HG03439 (cell line): ENCODE data around the gene AGBL4.

ENCODE experiments used
- ATAC-seq: cut with Tn5 transposase; IDR thresholded peaks from one replicate; pipeline ENCODE4 v1.9.1; 2021; ENCODE audit warnings: mild to moderate bottlenecking, moderate library complexity; ENCODE audit not compliant: unreplicated experiment

Gene AGBL4

GRCh38 chr1:48693674-48694320, 1330.0 kb downstream of the AGBL4 start:
- no peak for ATAC-seq

GRCh38 chr1:48693180-48693579, 1330.6 kb downstream of the AGBL4 start:
- ATAC-seq: no peak

GRCh38 chr1:48692235-48692634, 1331.5 kb downstream of the AGBL4 start:
- no peak for ATAC-seq

GRCh38 chr1:48691429-48692001, 1332.2 kb downstream of the AGBL4 start:
- peak; percentile 52 for ATAC-seq

- no peak for ATAC-seq
Measured at GRCh38 chr1:48688102-48688760, 1335.5 kb downstream of the AGBL4 start.

GRCh38 chr1:48687282-48688045, 1336.3 kb downstream of the AGBL4 start:
- no peak for ATAC-seq

- ATAC-seq: no peak
Measured at GRCh38 chr1:48686159-48686558, 1337.6 kb downstream of the AGBL4 start.

- ATAC-seq: no peak
Measured at GRCh38 chr1:48684381-48684780, 1339.4 kb downstream of the AGBL4 start.

- no peak for ATAC-seq
Measured at GRCh38 chr1:48683839-48684238, 1339.9 kb downstream of the AGBL4 start.

- no peak for ATAC-seq
Measured at GRCh38 chr1:48681476-48682305, 1342.1 kb downstream of the AGBL4 start.

GRCh38 chr1:48680411-48681035, 1343.2 kb downstream of the AGBL4 start:
- no peak for ATAC-seq

- no peak for ATAC-seq
Measured at GRCh38 chr1:48679859-48680258, 1343.9 kb downstream of the AGBL4 start.

GRCh38 chr1:48678710-48679505, 1344.8 kb downstream of the AGBL4 start:
- ATAC-seq: no peak

GRCh38 chr1:48677306-48678287, 1346.2 kb downstream of the AGBL4 start:
- peak; percentile 46 for ATAC-seq

- no peak for ATAC-seq
Measured at GRCh38 chr1:48676822-48677221, 1346.9 kb downstream of the AGBL4 start.

- ATAC-seq: no peak
Measured at GRCh38 chr1:48676376-48676775, 1347.4 kb downstream of the AGBL4 start.

- no peak for ATAC-seq
Measured at GRCh38 chr1:48675251-48675650, 1348.5 kb downstream of the AGBL4 start.

GRCh38 chr1:48674641-48675040, 1349.1 kb downstream of the AGBL4 start:
- ATAC-seq: no peak
